Middle frontal gyrus (tissue), 1 donor: ENCODE results near the gene DNAJC18.

Experiments used
- DNase-seq: peaks from one replicate; pipeline ENCODE4 v3.0.0-alpha.2; 2015; ENCODE audit warnings: low spot score; ENCODE audit errors: extremely low spot score

Gene DNAJC18

GRCh38 chr5:139403787-139404483 is 35.4 kb downstream of the DNAJC18 start, which contains the start of gene SPATA24:
TSS of gene SPATA24 (minus strand) at chr5:139404089. CDS start at chr5:139404060, 29 bp downstream.
- DNase-seq, result peak; percentile 95

GRCh38 chr5:139403418-139403786 is 35.9 kb downstream of the DNAJC18 start:
- DNase-seq, result no peak

- no peak for DNase-seq
These were observed 36.7 kb downstream of the DNAJC18 start for GRCh38 chr5:139402561-139403158.

- DNase-seq, result no peak
These were observed 37.8 kb downstream of the DNAJC18 start for GRCh38 chr5:139401546-139401945.

- no peak for DNase-seq
These were observed 39.7 kb downstream of the DNAJC18 start for GRCh38 chr5:139399501-139400121.

GRCh38 chr5:139397921-139398320 is 41.4 kb downstream of the DNAJC18 start:
- DNase-seq, result no peak

- DNase-seq, result no peak
These were observed 42.6 kb downstream of the DNAJC18 start for GRCh38 chr5:139396691-139397090.

GRCh38 chr5:139395844-139396640 is 43.3 kb downstream of the DNAJC18 start:
- no peak for DNase-seq

- no peak for DNase-seq
These were observed 44.4 kb downstream of the DNAJC18 start, which contains the start of gene PROB1 for GRCh38 chr5:139394654-139395566. TSS of gene PROB1 (minus strand) at chr5:139395104. CDS start at chr5:139395081, 23 bp downstream.

GRCh38 chr5:139394123-139394653 is 45.1 kb downstream of the DNAJC18 start:
- no peak for DNase-seq

GRCh38 chr5:139393497-139394122 is 45.7 kb downstream of the DNAJC18 start:
- no peak for DNase-seq

GRCh38 chr5:139392678-139393496 is 46.4 kb downstream of the DNAJC18 start:
- DNase-seq, result no peak

- DNase-seq, result no peak
These were observed 47.0 kb downstream of the DNAJC18 start for GRCh38 chr5:139392324-139392677.

- DNase-seq, result no peak
These were observed 47.6 kb downstream of the DNAJC18 start for GRCh38 chr5:139391570-139392323.

- no peak for DNase-seq
These were observed 48.4 kb downstream of the DNAJC18 start for GRCh38 chr5:139390639-139391569.

- no peak for DNase-seq
These were observed 49.4 kb downstream of the DNAJC18 start, which contains the start of gene MZB1 for GRCh38 chr5:139389701-139390638. TSS of gene MZB1 (minus strand) at chr5:139389913. CDS start at chr5:139389856, 57 bp downstream.
